UCSD-AML1 (cell line): ENCODE results near the gene ARMC3.
"Not testable (repeated sequence)": the region's sequence is repeated elsewhere in the genome, so short reads cannot be mapped to it uniquely, and the experiment has no call there.

Source experiments
- DNase-seq: peaks from one replicate; lab custom pipeline; 2025; ENCODE audit not compliant: unreplicated experiment; lab: John Stamatoyannopoulos, UW

Gene ARMC3

GRCh38 chr10:22927661-22928403 lies at the start of gene ARMC3:
Gene ARMC3 (plus strand): TSS chr10:22928053. CDS start chr10:22931997, 3,944 bp downstream.
- no peak for DNase-seq

GRCh38 chr10:22891797-22892196 lies 36.1 kb upstream of the ARMC3 start:
- DNase-seq, result no peak

- no peak for DNase-seq
Measured at GRCh38 chr10:22893781-22894180, 34.1 kb upstream of the ARMC3 start.

GRCh38 chr10:22894714-22895113 lies 33.1 kb upstream of the ARMC3 start:
- DNase-seq, result peak; percentile 32

GRCh38 chr10:22895252-22895651 lies 32.6 kb upstream of the ARMC3 start:
- peak; percentile 32 for DNase-seq

GRCh38 chr10:22897371-22897770 lies 30.5 kb upstream of the ARMC3 start:
- no peak for DNase-seq

GRCh38 chr10:22899307-22899706 lies 28.5 kb upstream of the ARMC3 start:
- DNase-seq, result no peak

- no peak for DNase-seq
Measured at GRCh38 chr10:22899775-22900174, 28.1 kb upstream of the ARMC3 start.

- no peak for DNase-seq
Measured at GRCh38 chr10:22900841-22901601, 26.8 kb upstream of the ARMC3 start.

- not testable (repeated sequence) for DNase-seq
Measured at GRCh38 chr10:22902147-22902546, 25.7 kb upstream of the ARMC3 start.

- no peak for DNase-seq
Measured at GRCh38 chr10:22903694-22904093, 24.2 kb upstream of the ARMC3 start.

- DNase-seq, result no peak
Measured at GRCh38 chr10:22906767-22907166, 21.1 kb upstream of the ARMC3 start.

GRCh38 chr10:22908837-22909236 lies 19.0 kb upstream of the ARMC3 start:
- no peak for DNase-seq

GRCh38 chr10:22909673-22910072 lies 18.2 kb upstream of the ARMC3 start:
- DNase-seq, result not testable (repeated sequence)

GRCh38 chr10:22911067-22911466 lies 16.8 kb upstream of the ARMC3 start:
- no peak for DNase-seq

- DNase-seq, result no peak
Measured at GRCh38 chr10:22911889-22912762, 15.7 kb upstream of the ARMC3 start.

- DNase-seq, result no peak
Measured at GRCh38 chr10:22912763-22913384, 15.0 kb upstream of the ARMC3 start.

- DNase-seq, result no peak
Measured at GRCh38 chr10:22913474-22914092, 14.3 kb upstream of the ARMC3 start.

- DNase-seq, result no peak
Measured at GRCh38 chr10:22915314-22915713, 12.5 kb upstream of the ARMC3 start.

GRCh38 chr10:22925088-22925487 lies 2.8 kb upstream of the ARMC3 start:
- no peak for DNase-seq

- no peak for DNase-seq
Measured at GRCh38 chr10:22927166-22927565, 687 bp upstream of the ARMC3 start.
